Endodermal cell (in vitro differentiated cells): Measurements from ENCODE around the gene LAMC1. TPM values are rescaled to one million over a fixed set of nuclear protein-coding genes. Genes with fewer than 3 reads are reported as not detected.

ENCODE experiments used
- DNase-seq: peaks from one replicate; pipeline ENCODE4 v3.0.0-alpha.2; 2017
- H3K27ac ChIP-seq: 2 replicates; pipeline ENCODE4 v1.5.1; 2013; ENCODE audit warnings: mild to moderate bottlenecking, low read depth, low read length, moderate library complexity
- H3K27me3 ChIP-seq: 2 replicates; pipeline ENCODE4 v1.6.1; 2013; ENCODE audit warnings: mild to moderate bottlenecking, low read length, moderate library complexity; ENCODE audit not compliant: insufficient read depth, control insufficient read depth, poor library complexity, severe bottlenecking
- H3K36me3 ChIP-seq: 2 replicates; pipeline ENCODE4 v1.7.0; 2013; ENCODE audit warnings: mild to moderate bottlenecking, low read length, moderate library complexity; ENCODE audit not compliant: control insufficient read depth, insufficient read depth
- H3K4me1 ChIP-seq: one replicate; pipeline ENCODE4 v1.7.0; 2013; ENCODE audit warnings: low read length; ENCODE audit not compliant: control insufficient read depth, insufficient read depth
- H3K4me3 ChIP-seq: 2 replicates; pipeline ENCODE4 v1.5.1; 2013; ENCODE audit warnings: mild to moderate bottlenecking, low read length, moderate library complexity
- H3K9ac ChIP-seq: 2 replicates; pipeline ENCODE4 v1.6.1; 2013; ENCODE audit warnings: mild to moderate bottlenecking, low read length, moderate library complexity; ENCODE audit not compliant: poor library complexity, severe bottlenecking; ENCODE audit errors: extremely low read depth
- H3K9me3 ChIP-seq: 2 replicates; pipeline ENCODE4 v1.6.1; 2013; ENCODE audit warnings: mild to moderate bottlenecking, low read length, moderate library complexity; ENCODE audit not compliant: control insufficient read depth
- H3K27ac Mint-ChIP-seq: 2 replicates; pipeline ENCODE4 v1.8.0; 2020; ENCODE audit warnings: mixed read lengths
- H3K27me3 Mint-ChIP-seq: 2 replicates; pipeline ENCODE4 v1.8.0; 2021; ENCODE audit warnings: mild to moderate bottlenecking, mixed read lengths; ENCODE audit not compliant: insufficient read depth
- H3K36me3 Mint-ChIP-seq: 2 replicates; pipeline ENCODE4 v1.8.0; 2020; ENCODE audit warnings: low read depth, mixed read lengths
- H3K4me1 Mint-ChIP-seq: 2 replicates; pipeline ENCODE4 v1.8.0; 2020; ENCODE audit warnings: mixed read lengths
- H3K4me3 Mint-ChIP-seq: 2 replicates; pipeline ENCODE4 v1.8.0; 2020; ENCODE audit warnings: mild to moderate bottlenecking, moderate library complexity, mixed read lengths
- H3K9me3 Mint-ChIP-seq: 2 replicates; pipeline ENCODE4 v1.8.0; 2020; ENCODE audit warnings: mild to moderate bottlenecking, mixed read lengths
- CTCF ChIP-seq: fragments of 200-600 bp; sonication (generic); conservative IDR thresholded peaks from 2 replicates; pipeline ENCODE4 v1.5.0; 2021; ENCODE audit warnings: antibody characterized with exemption, mild to moderate bottlenecking
- WGBS, 2 experiments: methylation state at CpG; one replicate each; pipeline versions ENCODE4 v1.1.5 to v1.1.7; 2013; ENCODE audit warnings: missing lambda C conversion rate in 2 of 2, mixed read lengths in 1 of 2; ENCODE audit not compliant: insufficient coverage in 1 of 2, insufficient read length in 1 of 2; 5-methylcytosine and 5-hydroxymethylcytosine counted together
- total RNA-seq, 2 donors: library from RNA; stranded (reverse); fragmentation: NEBNext Ultra II Directional in 1 of 2; extraction: Animal tissue kit (Norgen Biotek cat#: 25700) in 1 of 2; gene quantifications; 2 replicates in 1 of 2; 3 replicates in 1 of 2; pipeline ENCODE4 v1.2.1, GENCODE V29; 2021

The LAMC1 gene
- total RNA-seq, 2 donors from 2014 or later = 47.9 to 58.8 TPM

- DNase-seq = no peak
- H3K27me3 ChIP-seq = no peaks in the 10 kb centered on the region
- 73 to 86% methylated on average over 3 of the region's 3 CpGs for WGBS, 2 experiments
- no peak overlapping the region for H3K4me3 ChIP-seq
- H3K9me3 Mint-ChIP-seq = no peaks in the 10 kb centered on the region
- no peak overlapping the region for H3K9ac ChIP-seq
- H3K9me3 ChIP-seq = no peaks in the 10 kb centered on the region
- peaks cover 31% of the 10 kb centered on the region for H3K4me1 Mint-ChIP-seq
- no peak overlapping the region for H3K27ac ChIP-seq
- peaks cover 2% of the 10 kb centered on the region for H3K27me3 Mint-ChIP-seq
- no peak for TF ChIP-seq CTCF
- no peaks in the 10 kb centered on the region for H3K36me3 ChIP-seq
- peaks cover 11% of the 10 kb centered on the region for H3K4me1 ChIP-seq
- H3K27ac Mint-ChIP-seq = no peak overlapping the region
- peaks cover 5% of the 10 kb centered on the region for H3K36me3 Mint-ChIP-seq
- H3K4me3 Mint-ChIP-seq = no peak overlapping the region
These were observed 11.5 kb downstream of the LAMC1 start for GRCh38 chr1:183034682-183035081.

- no peaks in the 10 kb centered on the region for H3K9me3 Mint-ChIP-seq
- H3K4me3 ChIP-seq = no peak overlapping the region
- DNase-seq = no peak
- H3K27me3 Mint-ChIP-seq = peaks cover 2% of the 10 kb centered on the region
- 92% methylated on average over 4 of the region's 4 CpGs; no CpG with 5 or more reads in 1 of the 2 experiments for WGBS, 2 experiments
- H3K4me1 Mint-ChIP-seq = peaks cover 29% of the 10 kb centered on the region
- H3K27ac ChIP-seq = no peak overlapping the region
- H3K4me3 Mint-ChIP-seq = no peak overlapping the region
- no peak overlapping the region for H3K27ac Mint-ChIP-seq
- TF ChIP-seq CTCF = no peak
- no peaks in the 10 kb centered on the region for H3K9me3 ChIP-seq
- peaks cover 2% of the 10 kb centered on the region for H3K36me3 Mint-ChIP-seq
- no peaks in the 10 kb centered on the region for H3K36me3 ChIP-seq
- H3K4me1 ChIP-seq = no peaks in the 10 kb centered on the region
- H3K27me3 ChIP-seq = no peaks in the 10 kb centered on the region
- H3K9ac ChIP-seq = no peak overlapping the region
These were observed 15.2 kb downstream of the LAMC1 start for GRCh38 chr1:183038333-183038866.

- no peak for DNase-seq
- no peaks in the 10 kb centered on the region for H3K9me3 ChIP-seq
- Mint-ChIP-seq H3K4me3 (no peak overlapping the region), H3K27me3 (peaks cover 1% of the 10 kb centered on the region), H3K27ac (no peak overlapping the region), H3K36me3 (peaks cover 1% of the 10 kb centered on the region), H3K4me1 (peaks cover 31% of the 10 kb centered on the region), H3K9me3 (no peaks in the 10 kb centered on the region)
- H3K4me1 ChIP-seq = no peaks in the 10 kb centered on the region
- TF ChIP-seq CTCF = no peak
- H3K9ac ChIP-seq = no peak overlapping the region
- WGBS, 2 experiments = 87 to 93% methylated on average over 3 to 4 of the region's 4 CpGs
- H3K27me3 ChIP-seq = no peaks in the 10 kb centered on the region
- no peak overlapping the region for H3K4me3 ChIP-seq
- no peaks in the 10 kb centered on the region for H3K36me3 ChIP-seq
- H3K27ac ChIP-seq = no peak overlapping the region
These were observed 15.7 kb downstream of the LAMC1 start for GRCh38 chr1:183038913-183039312.
